Parathyroid adenoma (tissue), 2 donors: ENCODE results near the gene SURF6.
A peak's percentile ranks its signal among the peaks of the same experiment; 100 is the strongest.
"Not testable (repeated sequence)": the region's sequence is repeated elsewhere in the genome, so short reads cannot be mapped to it uniquely, and the experiment has no call there.

Experiments
- H2AFZ ChIP-seq: fragments of 300-600 bp; sonication (generic); one replicate; pipeline ENCODE4 v1.7.0; 2017; ENCODE audit warnings: antibody characterized with exemption, mild to moderate bottlenecking
- H3K27ac ChIP-seq: fragments of 300-600 bp; sonication (generic); one replicate; pipeline ENCODE4 v1.7.0; 2017
- H3K27me3 ChIP-seq: fragments of 300-600 bp; sonication (generic); one replicate; pipeline ENCODE4 v1.7.0; 2017; ENCODE audit warnings: low read length; ENCODE audit not compliant: control insufficient read depth, insufficient read depth
- H3K36me3 ChIP-seq: fragments of 300-600 bp; sonication (generic); one replicate; pipeline ENCODE4 v1.7.0; 2017; ENCODE audit warnings: low read length; ENCODE audit not compliant: control insufficient read depth, insufficient read depth
- H3K4me1 ChIP-seq: fragments of 300-600 bp; sonication (generic); one replicate; pipeline ENCODE4 v1.7.0; 2017; ENCODE audit warnings: control low read depth
- H3K4me2 ChIP-seq: fragments of 300-600 bp; sonication (generic); one replicate; pipeline ENCODE4 v1.7.0; 2017; ENCODE audit warnings: low read length
- H3K4me3 ChIP-seq: fragments of 300-600 bp; sonication (generic); one replicate; pipeline ENCODE4 v1.7.0; 2017; ENCODE audit warnings: low read depth, low read length
- H3K79me2 ChIP-seq: fragments of 300-600 bp; sonication (generic); one replicate; pipeline ENCODE4 v1.7.0; 2017; ENCODE audit warnings: control low read depth
- H3K9ac ChIP-seq: fragments of 300-600 bp; sonication (generic); one replicate; pipeline ENCODE4 v1.7.0; 2017; ENCODE audit warnings: mild to moderate bottlenecking
- H3K9me3 ChIP-seq: fragments of 300-600 bp; sonication (generic); one replicate; pipeline ENCODE4 v1.7.0; 2017; ENCODE audit warnings: low read length; ENCODE audit not compliant: control insufficient read depth
- CTCF ChIP-seq: fragments of 300-600 bp; sonication (generic); IDR thresholded peaks from one replicate; pipeline ENCODE4 v1.7.0; 2017; ENCODE audit warnings: antibody characterized with exemption, mild to moderate bottlenecking
- donor health status: primary hyperparathyroidism.

The SURF6 gene

GRCh38 chr9:133377721-133378216 is 41.8 kb upstream of the SURF6 start:
- Histone ChIP-seq H3K79me2 (peaks cover 12% of the 10 kb centered on the region), H3K9ac (no peak overlapping the region), H3K4me3 (no peak overlapping the region), H3K36me3 (no peaks in the 10 kb centered on the region), H3K27ac (no peak overlapping the region), H3K4me2 (no peak overlapping the region), H2AFZ (no peak overlapping the region), H3K4me1 (no peaks in the 10 kb centered on the region), H3K27me3 (no peaks in the 10 kb centered on the region), H3K9me3 (no peaks in the 10 kb centered on the region)
- no peak for TF ChIP-seq CTCF

- H3K27ac ChIP-seq, H3K4me2 ChIP-seq, H3K36me3 ChIP-seq, H2AFZ ChIP-seq, H3K9ac ChIP-seq, H3K4me1 ChIP-seq, H3K4me3 ChIP-seq, H3K27me3 ChIP-seq, H3K9me3 ChIP-seq: not testable (repeated sequence)
- peaks cover 15% of the 10 kb centered on the region for H3K79me2 ChIP-seq
Measured at GRCh38 chr9:133377280-133377679, 41.3 kb upstream of the SURF6 start.

- Histone ChIP-seq H3K9me3 (no peaks in the 10 kb centered on the region), H2AFZ (peak within 1 kb of the TSS; percentile 90), H3K4me1 (peaks cover 2% of the 10 kb centered on the region), H3K36me3 (no peaks in the 10 kb centered on the region), H3K27ac (peak within 1 kb of the TSS; percentile 29), H3K4me2 (peak within 1 kb of the TSS; percentile 92), H3K4me3 (peak within 1 kb of the TSS; percentile 79), H3K27me3 (no peaks in the 10 kb centered on the region), H3K79me2 (peaks cover 27% of the 10 kb centered on the region), H3K9ac (peak within 1 kb of the TSS; percentile 76)
- TF ChIP-seq CTCF, result no peak
Measured at GRCh38 chr9:133375724-133376654, 40.0 kb upstream of the SURF6 start, which contains the start of the genes STKLD1 and SURF4. STKLD1 (plus strand) TSS chr9:133376366; CDS start chr9:133376474, 108 bp downstream. SURF4 (minus strand) TSS chr9:133376060; CDS start chr9:133375969, 91 bp downstream.

- peak overlapping the region; percentile 73 for H3K4me3 ChIP-seq
- H3K4me1 ChIP-seq, result peaks cover 2% of the 10 kb centered on the region
- H2AFZ ChIP-seq, result peak overlapping the region; percentile 53
- peaks cover 35% of the 10 kb centered on the region for H3K79me2 ChIP-seq
- no peaks in the 10 kb centered on the region for H3K27me3 ChIP-seq
- H3K9ac ChIP-seq, result peak overlapping the region; percentile 76
- H3K27ac ChIP-seq, result peak overlapping the region; percentile 29
- H3K9me3 ChIP-seq, result no peaks in the 10 kb centered on the region
- no peaks in the 10 kb centered on the region for H3K36me3 ChIP-seq
- TF ChIP-seq CTCF, result no peak
- H3K4me2 ChIP-seq, result peak overlapping the region; percentile 72
Measured at GRCh38 chr9:133375116-133375723, 39.2 kb upstream of the SURF6 start.

- Histone ChIP-seq H3K36me3 (no peaks in the 10 kb centered on the region), H3K27me3 (no peaks in the 10 kb centered on the region), H3K27ac (peak overlapping the region; percentile 29), H3K9me3 (no peaks in the 10 kb centered on the region), H3K9ac (no peak overlapping the region), H2AFZ (peak overlapping the region; percentile 53), H3K4me1 (peaks cover 2% of the 10 kb centered on the region), H3K4me2 (peak overlapping the region; percentile 72), H3K4me3 (peak overlapping the region; percentile 73), H3K79me2 (peaks cover 37% of the 10 kb centered on the region)
- no peak for TF ChIP-seq CTCF
Measured at GRCh38 chr9:133374612-133375115, 38.7 kb upstream of the SURF6 start.
